Pancreas (tissue), 10 donors: ENCODE results near the gene CDHR2. TPM values are rescaled to one million over a fixed set of nuclear protein-coding genes. Genes with fewer than 3 reads are reported as not detected.
A peak's percentile ranks its signal among the peaks of the same experiment; 100 is the strongest.

Experiments
- ATAC-seq, 4 donors: fragments of 200-7000 bp; cut with Tn5 transposase; one replicate each; pipeline versions ENCODE4 v1.8.0 to v1.9.1; 2020; ENCODE audit warnings: mild to moderate bottlenecking in 4 of 4, moderate library complexity in 4 of 4
- DNase-seq, 6 donors: peaks; one replicate each; pipeline ENCODE4 v3.0.0-alpha.2; 2020
- FAIRE-seq: peaks from 2 replicates; lab custom pipeline; 2012; peaks lifted over from hg19 to GRCh38; lab: Jason Lieb, UNC
- H3K27ac ChIP-seq, 4 donors: fragments of 200-600 bp; sonication (generic); 1 replicate in 3 of 4; 2 replicates in 1 of 4; pipeline versions ENCODE4 v1.5.0 to v1.8.0; 2020
- H3K27me3 ChIP-seq, 4 donors: fragments of 200-600 bp; one replicate each; pipeline ENCODE4 v1.8.0; 2021
- H3K36me3 ChIP-seq, 3 donors: fragments of 200-600 bp; sonication (generic) in 1 of 3; one replicate each; pipeline versions ENCODE4 v1.5.0 to v1.8.0; 2020 to 2021
- H3K4me1 ChIP-seq, 3 donors: fragments of 200-600 bp; one replicate each; pipeline ENCODE4 v1.8.0; 2021
- H3K4me3 ChIP-seq, 4 donors: fragments of 200-600 bp; sonication (generic) in 2 of 4; one replicate each; pipeline versions ENCODE4 v1.5.0 to v1.8.0; 2020 to 2021
- H3K9me3 ChIP-seq, 4 donors: fragments of 200-600 bp; one replicate each; pipeline ENCODE4 v1.8.0; 2021
- CTCF ChIP-seq, 4 donors: fragments of 200-600 bp; sonication (generic) in 3 of 4; IDR thresholded peaks; one replicate each; pipeline versions ENCODE4 v1.5.0 to v1.8.0; 2021; ENCODE audit warnings: antibody characterized with exemption in 4 of 4
- WGBS, 2 donors: extraction: QIAGEN DNeasy Blood & Tissue Kit; methylation state at CpG; one replicate each; pipeline ENCODE4 v1.1.7; 2013; 5-methylcytosine and 5-hydroxymethylcytosine counted together
- intact Hi-C, 3 donors: fragments of 100-400 bp; cut with DNase I; formaldehyde crosslinking; loops; one replicate each; pipeline versions ENCODE4 v1.11.1 to v1.14.2; 2022
- polyA plus RNA-seq, 2 donors: library from polyadenylated mRNA; stranded (reverse); fragments of 200-250 nt; gene quantifications; one replicate each; pipeline ENCODE4 v1.2.3, GENCODE V29; 2013
- total RNA-seq, 6 donors: library from RNA; stranded (reverse); fragmentation: NEBNext Ultra II Directional in 4 of 6; extraction: Animal tissue kit (Norgen Biotek cat#: 25700) in 4 of 6; gene quantifications; one replicate each; pipeline versions ENCODE4 v1.2.1 to v1.2.4, GENCODE V29; 2021 to 2023
- donor health status: healthy with polysubstance abuse.
- donor health status: DM: no; HTN: no; CAD: no; lungs with moderate emphysema.
- donor health status: DM: no; HTN: no; CAD: no.
- donor health status: control.
- donor health status: control.
- donor health status: Bipolar disorder and iron deficiency.
- donor health status: DM: yes; HTN: yes; CAD: no.
- donor health status: DM: no; HTN: no; CAD: no.
- donor health status: DM: no; HTN: no; CAD: no.
- donor health status: DM: yes; HTN: yes; CAD: no.

Gene CDHR2
- total RNA-seq: 1 to 10 TPM in 1 of 6 donors, under 1 TPM in 4, not detected in 1; 0.19 to 1.1 (median 0.26) TPM
- under 1 TPM; 0.23 to 0.89 TPM for polyA plus RNA-seq

GRCh38 chr5:176548967-176549444 lies at the start of gene CDHR2:
Gene CDHR2, plus strand, starts transcription at chr5:176549342. Its CDS starts 16,011 bp downstream, at chr5:176565353.
- Histone ChIP-seq H3K4me3 (no peak within 1 kb of the TSS), H3K9me3 (no peaks in the 10 kb centered on the region), H3K27me3 (no peaks in the 10 kb centered on the region), H3K27ac (no peak within 1 kb of the TSS), H3K36me3 (no peaks in the 10 kb centered on the region), H3K4me1 (no peaks in the 10 kb centered on the region)
- no peak for TF ChIP-seq CTCF (IDR thresholded peaks at IDR 0.05)
- FAIRE-seq (no peak), DNase-seq (no peak), ATAC-seq (peak in 1 of 4 donors; percentile 37)
- intact Hi-C loops: no loop called here
- WGBS, 2 donors: 55 to 57% methylated on average over 18 of the region's 18 CpGs

GRCh38 chr5:176500511-176500910 lies 48.6 kb upstream of the CDHR2 start:
- FAIRE-seq (no peak), ATAC-seq (no peak), DNase-seq (no peak)
- no peak for TF ChIP-seq CTCF (IDR thresholded peaks at IDR 0.05)
- Histone ChIP-seq H3K27ac (no peak overlapping the region), H3K36me3 (peaks cover 11 to 76% (median 29%) of the 10 kb centered on the region in 3 donors), H3K27me3 (no peaks in the 10 kb centered on the region), H3K4me1 (no peaks in the 10 kb centered on the region), H3K4me3 (no peak overlapping the region), H3K9me3 (no peaks in the 10 kb centered on the region)
- WGBS, 2 donors: 97 to 100% methylated on average over 3 of the region's 3 CpGs
- intact Hi-C loops: no loop called here

GRCh38 chr5:176501333-176501732 lies 47.8 kb upstream of the CDHR2 start:
- Histone ChIP-seq H3K36me3 (peaks cover 11 to 68% (median 22%) of the 10 kb centered on the region in 3 donors), H3K4me3 (no peak overlapping the region), H3K4me1 (no peaks in the 10 kb centered on the region), H3K27me3 (no peaks in the 10 kb centered on the region), H3K27ac (no peak overlapping the region), H3K9me3 (no peaks in the 10 kb centered on the region)
- 98 to 100% methylated on average over 1 of the region's 1 CpG for WGBS, 2 donors
- DNase-seq (no peak), FAIRE-seq (no peak), ATAC-seq (peak in 1 of 4 donors; percentile 22)
- TF ChIP-seq CTCF (IDR thresholded peaks at IDR 0.05): no peak
- intact Hi-C loops: no loop called here

- 96 to 97% methylated on average over 5 of the region's 5 CpGs for WGBS, 2 donors
These were observed 45.6 kb upstream of the CDHR2 start for GRCh38 chr5:176503496-176503895.

More at GRCh38 chr5:176503496-176503895, 45.6 kb upstream of the CDHR2 start:
- no peak for TF ChIP-seq CTCF (IDR thresholded peaks at IDR 0.05)
- Histone ChIP-seq H3K36me3 (peaks cover 11 to 60% (median 32%) of the 10 kb centered on the region in 3 donors), H3K9me3 (no peaks in the 10 kb centered on the region), H3K27ac (no peak overlapping the region), H3K4me1 (no peaks in the 10 kb centered on the region), H3K27me3 (no peaks in the 10 kb centered on the region), H3K4me3 (no peak overlapping the region)
- ATAC-seq: no peak
- no peak for DNase-seq
- FAIRE-seq: no peak
- intact Hi-C loops: no loop called here
